ENCODE measurements around the gene UBE2K.
"Not testable (repeated sequence)": the region's sequence is repeated elsewhere in the genome, so short reads cannot be mapped to it uniquely, and the experiment has no call there.

UBE2K gene

GRCh38 chr4:39812500-39812899 lies 114.6 kb downstream of the UBE2K start:
- no peak for DNase-seq

DNA sequence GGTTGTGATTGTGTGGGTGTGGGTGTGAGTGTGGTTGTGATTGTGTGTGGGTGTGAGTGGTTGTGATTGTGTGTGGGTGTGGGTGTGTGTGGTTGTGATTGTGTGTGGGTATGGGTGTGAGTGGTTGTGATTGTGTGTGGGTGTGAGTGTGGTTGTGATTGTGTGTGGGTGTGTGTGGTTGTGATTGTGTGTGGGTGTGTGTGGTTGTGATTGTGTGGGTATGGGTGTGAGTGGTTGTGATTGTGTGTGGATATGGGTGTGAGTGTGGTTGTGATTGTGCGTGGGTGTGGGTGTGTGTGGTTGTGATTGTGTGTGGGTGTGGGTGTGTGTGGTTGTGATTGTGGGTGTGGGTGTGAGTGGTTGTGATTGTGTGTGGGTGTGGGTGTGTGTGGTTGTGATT lies 115.1 kb downstream of the UBE2K start:
- not testable (repeated sequence) for DNase-seq

DNA sequence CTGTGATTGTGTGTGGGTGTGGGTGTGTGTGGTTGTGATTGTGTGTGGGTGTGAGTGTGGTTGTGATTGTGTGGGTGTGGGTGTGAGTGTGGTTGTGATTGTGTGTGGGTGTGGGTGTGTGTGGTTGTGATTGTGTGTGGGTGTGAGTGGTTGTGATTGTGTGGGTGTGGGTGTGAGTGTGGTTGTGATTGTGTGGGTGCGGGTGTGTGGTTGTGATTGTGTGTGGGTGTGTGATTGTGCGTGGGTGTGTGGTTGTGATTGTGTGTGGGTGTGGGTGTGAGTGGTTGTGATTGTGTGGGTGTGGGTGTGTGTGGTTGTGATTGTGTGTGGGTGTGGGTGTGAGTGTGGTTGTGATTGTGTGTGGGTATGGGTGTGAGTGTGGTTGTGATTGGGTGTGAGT lies 115.8 kb downstream of the UBE2K start:
- not testable (repeated sequence) for DNase-seq

GRCh38 chr4:39814403-39815185 lies 116.7 kb downstream of the UBE2K start:
- DNase-seq: no peak

DNA sequence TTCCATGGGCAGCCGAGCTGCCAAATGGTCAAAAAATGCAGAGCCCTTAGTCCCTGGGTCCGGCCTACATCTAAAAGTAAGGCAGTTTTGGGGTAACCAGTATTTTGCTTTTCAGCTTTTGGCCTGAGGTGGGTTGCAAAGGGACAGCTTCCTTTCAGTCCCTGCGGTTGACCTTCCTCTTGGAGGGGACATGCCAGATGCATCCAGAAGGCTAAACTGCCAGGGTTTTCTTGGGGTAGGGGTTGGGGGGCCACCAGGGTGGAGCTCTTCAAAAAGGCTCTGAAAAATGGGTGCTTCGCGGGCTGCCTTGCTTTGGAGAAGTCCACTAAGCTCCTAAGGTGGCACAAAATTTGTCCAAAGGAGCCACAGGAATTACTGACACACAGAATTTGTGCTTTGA lies 120.7 kb downstream of the UBE2K start:
- DNase-seq: no peak

DNA sequence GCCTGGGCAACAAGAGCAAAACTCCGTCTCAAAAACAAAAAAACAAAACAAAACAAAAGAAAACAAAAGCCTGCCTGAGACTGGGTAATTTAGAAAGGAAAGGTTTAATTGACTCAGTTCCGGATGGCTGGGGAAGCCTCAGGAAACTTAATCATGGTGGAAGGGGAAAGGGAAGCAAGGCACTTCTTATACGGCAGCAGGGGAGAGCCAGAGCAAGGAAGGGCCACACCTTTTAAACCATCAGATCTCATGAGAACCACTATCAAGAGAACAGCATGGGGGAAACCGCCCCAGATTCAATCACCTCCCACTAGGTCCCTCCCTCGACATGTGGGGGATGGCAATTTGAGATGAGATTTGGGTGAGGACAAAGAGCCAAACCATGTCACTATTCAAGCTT lies 122.2 kb downstream of the UBE2K start:
- no peak for DNase-seq

DNA sequence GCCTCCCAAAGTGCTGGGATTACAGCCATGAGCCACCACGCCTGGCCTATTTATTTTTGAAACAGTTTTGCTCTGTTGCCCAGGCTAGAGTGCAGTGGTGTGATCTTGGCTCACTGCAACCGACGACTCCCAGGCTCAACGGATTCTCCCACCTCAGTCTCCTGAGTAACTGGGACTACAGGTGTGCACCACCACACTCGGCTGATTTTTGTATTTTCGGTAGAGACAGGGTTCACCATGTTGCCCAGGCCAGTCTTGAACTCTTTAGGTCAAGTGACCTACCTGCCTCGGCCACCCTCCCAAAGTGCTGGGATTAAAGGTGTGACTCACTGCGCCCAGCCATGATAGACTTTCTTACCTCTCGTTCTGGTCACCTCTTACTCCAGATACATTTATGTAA lies 124.0 kb downstream of the UBE2K start:
- DNase-seq: no peak

DNA sequence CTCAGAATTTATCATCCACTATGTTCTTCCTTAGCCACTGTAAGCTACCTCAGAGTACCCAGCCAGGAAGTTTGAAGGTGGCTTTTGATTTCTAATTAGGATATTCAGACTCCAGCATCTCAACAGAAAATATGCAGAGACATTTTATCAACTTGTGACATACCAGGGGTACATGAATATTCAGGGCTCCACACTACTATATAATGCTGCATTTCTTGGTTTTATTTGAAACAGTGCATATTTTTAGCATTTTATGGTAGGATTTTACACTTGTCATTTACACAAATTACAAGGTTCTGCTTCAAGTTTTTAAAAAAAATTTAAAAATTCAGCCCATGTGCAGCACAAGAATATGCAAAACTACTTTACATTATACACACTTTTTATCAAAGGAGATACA lies 124.7 kb downstream of the UBE2K start:
- no peak for DNase-seq

- no peak for DNase-seq
Observed at GRCh38 chr4:39823191-39823590, 125.3 kb downstream of the UBE2K start.

DNA sequence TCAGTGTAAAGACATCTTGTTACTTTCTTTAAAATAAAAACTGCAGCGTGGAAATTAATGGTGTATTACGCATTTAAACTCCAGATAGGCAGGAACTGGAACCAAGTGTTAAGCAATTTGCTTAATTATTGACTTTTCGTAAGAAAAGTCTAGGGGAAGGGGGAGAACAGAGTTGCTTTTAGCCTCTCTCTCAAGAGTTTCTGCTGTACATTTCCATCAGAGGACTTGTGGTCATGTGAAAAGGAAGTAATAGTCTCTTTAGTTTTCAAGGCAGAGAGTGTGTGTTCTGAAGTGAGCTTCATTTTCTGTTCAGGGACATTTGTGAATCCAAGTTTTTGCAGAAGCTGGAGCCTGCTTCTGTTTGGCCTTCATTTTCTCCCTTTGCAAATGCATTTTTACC lies 127.2 kb downstream of the UBE2K start:
- DNase-seq: no peak

- no peak for DNase-seq
Observed at GRCh38 chr4:39825741-39826231, 127.8 kb downstream of the UBE2K start.
